Effector memory CD8-positive, alpha-beta T cell (primary cell): ENCODE results near the gene MYT1.
"Not testable (repeated sequence)": the region's sequence is repeated elsewhere in the genome, so short reads cannot be mapped to it uniquely, and the experiment has no call there.

Experiments used
- ATAC-seq: fragments of 150-1000 bp; cut with Tn5 transposase; replicated peaks from 2 replicates; pipeline ENCODE4 v1.10.0; 2021; ENCODE audit warnings: mild to moderate bottlenecking, moderate library complexity
- DNase-seq, 3 experiments: peaks; one replicate each; pipeline ENCODE4 v3.0.0; 2021
- H3K27ac Mint-ChIP-seq, 2 donors: one replicate each; pipeline ENCODE4 v1.8.0; 2022; ENCODE audit warnings: mild to moderate bottlenecking in 2 of 2, mixed read lengths in 2 of 2, moderate library complexity in 2 of 2
- H3K27me3 Mint-ChIP-seq, 2 donors: one replicate each; pipeline ENCODE4 v1.8.0; 2022; ENCODE audit warnings: mixed read lengths in 2 of 2
- H3K36me3 Mint-ChIP-seq: one replicate; pipeline ENCODE4 v1.8.0; 2022; ENCODE audit warnings: mild to moderate bottlenecking, moderate library complexity, mixed read lengths; ENCODE audit not compliant: insufficient read depth
- H3K4me1 Mint-ChIP-seq, 2 donors: one replicate each; pipeline ENCODE4 v1.8.0; 2022; ENCODE audit warnings: low read depth in 2 of 2, mixed read lengths in 2 of 2
- H3K4me3 Mint-ChIP-seq, 2 donors: one replicate each; pipeline ENCODE4 v1.8.0; 2022; ENCODE audit warnings: mild to moderate bottlenecking in 2 of 2, mixed read lengths in 2 of 2, moderate library complexity in 2 of 2
- H3K9me3 Mint-ChIP-seq, 2 donors: one replicate each; pipeline ENCODE4 v1.8.0; 2022; ENCODE audit warnings: mixed read lengths in 2 of 2

The MYT1 gene

GRCh38 chr20:64279826-64280459 is 115.7 kb downstream of the MYT1 start:
- ATAC-seq (peak; percentile 47), DNase-seq (no peak)
- Mint-ChIP-seq H3K27me3 (no peaks in the 10 kb centered on the region), H3K4me1 (peaks cover 7 to 18% of the 10 kb centered on the region in 2 donors), H3K36me3 (peaks cover 5% of the 10 kb centered on the region), H3K27ac (peak overlapping the region; percentile 17 to 86), H3K9me3 (no peaks in the 10 kb centered on the region), H3K4me3 (peak overlapping the region in 1 of 2 donors; percentile 7)

- no peaks in the 10 kb centered on the region for H3K9me3 Mint-ChIP-seq
- peak overlapping the region; percentile 17 to 86 for H3K27ac Mint-ChIP-seq
- DNase-seq (no peak), ATAC-seq (no peak)
- H3K36me3 Mint-ChIP-seq, result peaks cover 7% of the 10 kb centered on the region
- H3K4me1 Mint-ChIP-seq, result peaks cover 7 to 18% of the 10 kb centered on the region in 2 donors
- H3K27me3 Mint-ChIP-seq, result no peaks in the 10 kb centered on the region
- no peak overlapping the region for H3K4me3 Mint-ChIP-seq
Measured at GRCh38 chr20:64280460-64280843, 116.2 kb downstream of the MYT1 start.

GRCh38 chr20:64283646-64284045 is 119.4 kb downstream of the MYT1 start:
- Mint-ChIP-seq H3K4me3 (no peak overlapping the region), H3K36me3 (peaks cover 14% of the 10 kb centered on the region), H3K4me1 (peaks cover 7 to 17% of the 10 kb centered on the region in 2 donors), H3K9me3 (no peaks in the 10 kb centered on the region), H3K27ac (peak overlapping the region in 1 of 2 donors; percentile 12), H3K27me3 (no peaks in the 10 kb centered on the region)
- DNase-seq, result no peak
- ATAC-seq, result no peak

- not testable (repeated sequence) for H3K9me3 Mint-ChIP-seq, H3K27ac Mint-ChIP-seq, H3K4me1 Mint-ChIP-seq, H3K4me3 Mint-ChIP-seq, H3K27me3 Mint-ChIP-seq
- H3K36me3 Mint-ChIP-seq, result peaks cover 14% of the 10 kb centered on the region
- peak; percentile 74 for ATAC-seq
- peak; percentile 64 to 74 (median 65) for DNase-seq
Measured at GRCh38 chr20:64285579-64286446, 121.6 kb downstream of the MYT1 start.

GRCh38 chr20:64286447-64287263 is 122.4 kb downstream of the MYT1 start:
- peak; percentile 11 for ATAC-seq
- H3K4me1 Mint-ChIP-seq, H3K27ac Mint-ChIP-seq, H3K27me3 Mint-ChIP-seq, DNase-seq, H3K4me3 Mint-ChIP-seq, H3K9me3 Mint-ChIP-seq: not testable (repeated sequence)
- peaks cover 14% of the 10 kb centered on the region for H3K36me3 Mint-ChIP-seq

GRCh38 chr20:64287264-64287590 is 123.0 kb downstream of the MYT1 start:
- not testable (repeated sequence) for DNase-seq, H3K4me3 Mint-ChIP-seq, H3K4me1 Mint-ChIP-seq, H3K27ac Mint-ChIP-seq, ATAC-seq, H3K9me3 Mint-ChIP-seq, H3K27me3 Mint-ChIP-seq
- H3K36me3 Mint-ChIP-seq, result peaks cover 14% of the 10 kb centered on the region
